CD4-positive, alpha-beta T cell treated with Interleukin-6 for 4 hours (primary cell): ENCODE data around the gene FUT2.
A peak's percentile ranks its signal among the peaks of the same experiment; 100 is the strongest.
"Not testable (repeated sequence)": the region's sequence is repeated elsewhere in the genome, so short reads cannot be mapped to it uniquely, and the experiment has no call there.

Experiments
- DNase-seq: peaks from one replicate; pipeline ENCODE4 v3.0.0-alpha.2; 2020; ENCODE audit warnings: mixed read lengths

FUT2 gene

DNA sequence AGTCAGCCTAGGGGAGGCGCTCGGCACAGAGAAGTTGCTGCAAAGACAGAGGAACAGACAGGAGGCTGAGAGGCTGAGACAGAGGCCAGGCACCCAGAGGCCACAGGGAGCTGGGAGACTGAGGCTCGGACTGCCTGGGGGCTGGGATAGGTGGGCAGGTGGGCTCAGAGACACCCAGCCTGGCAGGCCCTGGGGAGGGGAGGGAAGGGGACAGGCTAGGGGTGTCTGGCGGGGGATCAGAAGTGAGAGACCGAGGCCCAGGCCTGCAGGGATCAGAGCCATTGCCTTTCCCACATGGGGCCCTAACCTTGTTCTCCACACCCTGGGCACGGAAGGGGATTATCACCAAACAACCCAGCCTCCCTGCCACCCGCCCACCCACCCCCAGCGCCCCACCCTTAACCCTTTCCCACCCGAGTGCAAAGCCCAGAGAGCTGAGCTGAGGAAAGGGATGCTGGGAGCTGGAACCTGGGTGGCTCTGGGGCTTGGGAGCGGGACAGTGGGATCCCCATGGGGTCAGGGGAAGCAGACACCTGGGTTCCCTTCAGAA, 24.2 kb upstream of the FUT2 start:
- DNase-seq = no peak

DNA sequence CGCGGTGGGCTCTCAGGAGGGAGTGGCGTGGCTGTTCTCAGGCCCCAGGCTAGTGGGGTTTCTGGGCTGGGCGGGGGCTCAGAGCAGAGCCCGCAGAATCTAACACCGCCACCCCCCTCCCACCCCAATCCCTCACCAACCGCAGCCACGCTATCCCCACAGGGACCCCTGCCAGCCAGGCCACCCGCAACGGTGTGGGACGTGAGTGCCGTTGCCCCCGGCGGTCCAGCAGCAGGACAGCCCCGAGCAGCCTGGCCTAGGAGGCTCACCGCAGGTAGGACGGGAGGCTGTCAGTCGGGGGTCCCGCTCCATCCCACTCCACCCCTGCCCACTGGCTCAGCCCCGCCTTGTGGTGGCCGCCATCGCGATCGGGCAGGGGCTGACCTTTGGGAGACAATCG, 22.8 kb upstream of the FUT2 start, which contains the start of gene NTN5:
TSS of gene NTN5 (minus strand) at position 24 of the 400 bp plus-strand sequence. CDS start 2,031 bp downstream, outside the sequence.
- no peak for DNase-seq

DNA sequence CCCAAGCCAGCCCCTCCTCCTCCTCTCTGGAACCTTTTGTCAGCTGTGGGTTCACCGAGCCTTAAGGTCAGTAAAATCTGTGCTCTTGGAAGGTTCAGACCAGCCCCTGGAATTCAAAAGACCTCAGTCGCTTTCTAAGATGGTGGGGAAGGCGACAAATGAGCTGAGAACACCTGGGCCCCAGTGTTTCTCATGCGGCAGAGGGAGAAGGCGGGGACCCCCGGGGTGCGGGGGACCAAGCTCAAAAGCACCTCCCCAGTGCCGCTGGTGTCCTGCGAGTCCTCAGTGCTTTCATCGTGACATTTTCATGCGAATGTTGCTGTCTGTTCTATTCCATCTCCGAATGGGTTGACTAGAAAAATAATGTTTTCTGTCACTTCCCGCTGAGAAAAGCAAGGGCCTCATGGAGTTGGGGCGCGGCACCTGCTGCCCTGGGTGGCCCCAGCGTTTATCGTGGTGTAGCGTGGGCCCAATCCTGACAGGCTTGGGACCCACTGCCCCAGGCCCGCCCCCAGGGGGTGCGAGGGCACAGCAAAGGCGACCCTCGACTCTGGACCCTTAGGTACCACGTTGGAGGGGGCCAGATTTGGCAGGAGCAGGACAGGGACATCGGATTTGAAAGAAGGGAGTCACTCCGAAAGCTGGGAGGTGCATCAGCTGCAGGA, 22.2 kb upstream of the FUT2 start:
- no peak for DNase-seq

DNA sequence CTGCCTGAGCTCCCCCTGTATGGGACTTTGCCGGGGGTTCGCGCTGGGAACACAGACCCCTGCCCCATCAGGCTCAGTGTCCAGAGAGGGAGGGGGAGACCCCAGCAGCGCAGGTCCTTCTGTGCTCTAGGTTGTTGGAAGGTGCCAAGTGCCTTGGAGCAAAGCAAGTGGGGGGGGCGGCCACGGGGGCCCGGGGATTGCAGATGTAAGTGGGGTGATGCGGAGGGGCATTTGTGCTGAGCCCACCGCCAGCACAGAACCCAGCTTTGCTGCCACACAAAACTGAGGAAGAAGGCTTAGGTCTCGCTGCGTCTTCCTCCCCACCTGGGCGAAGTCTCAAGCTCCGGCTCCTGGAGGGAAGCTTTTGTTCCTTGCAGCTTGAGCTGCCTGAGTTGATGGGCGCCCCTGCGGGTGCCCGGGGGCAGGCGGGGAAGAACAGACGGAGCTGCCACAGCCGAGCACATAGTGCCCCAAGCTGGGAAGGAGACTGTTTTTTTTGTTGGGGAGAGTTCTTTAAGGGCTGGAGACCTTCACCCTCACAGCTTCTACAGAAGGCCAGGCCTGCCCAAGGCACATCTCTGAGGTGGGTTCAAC, 21.5 kb upstream of the FUT2 start:
- no peak for DNase-seq

DNA sequence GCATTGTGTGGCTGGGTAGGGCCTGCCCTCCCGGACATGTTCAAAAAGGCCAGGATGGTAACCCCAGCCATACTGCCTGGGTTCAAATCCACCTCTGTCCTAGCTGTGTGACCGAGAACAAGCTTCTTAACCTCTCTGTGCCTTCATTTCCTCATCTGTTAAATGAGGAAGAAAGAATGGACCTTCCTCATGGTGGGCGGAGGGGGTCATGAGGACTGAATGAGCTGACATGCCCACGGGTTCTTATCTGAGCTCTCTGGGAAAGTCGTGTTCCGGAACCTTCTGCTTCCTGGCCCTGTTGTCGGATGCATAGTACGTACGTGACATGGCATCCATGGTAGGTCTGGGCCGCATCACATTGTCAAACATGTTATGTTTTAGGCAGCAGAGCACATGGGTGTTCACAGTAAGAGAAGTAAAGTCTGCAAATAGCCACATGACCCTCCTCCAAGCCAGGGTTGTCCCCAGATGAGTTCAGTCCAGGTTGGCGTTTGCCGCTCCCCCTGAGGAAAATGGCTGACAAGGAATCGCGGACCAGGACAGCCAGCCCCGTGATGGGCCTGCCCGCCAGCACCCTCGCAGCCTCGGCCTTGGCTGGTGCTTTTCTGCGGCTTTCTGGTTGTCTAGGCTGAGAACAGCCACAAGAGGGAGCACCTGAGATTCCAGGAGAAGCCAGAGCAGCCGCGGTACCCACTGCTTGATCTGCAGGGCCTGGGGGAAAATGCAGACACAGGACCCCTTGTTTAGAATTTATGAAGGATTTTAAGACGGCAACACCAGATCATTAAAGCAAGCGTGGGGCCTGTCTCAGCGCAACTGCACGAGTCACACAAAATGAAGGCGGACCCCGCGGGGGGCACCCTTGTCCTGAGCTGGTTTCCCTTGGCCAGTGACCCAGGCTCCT, 20.6 kb upstream of the FUT2 start:
- DNase-seq = peak; percentile 82

DNA sequence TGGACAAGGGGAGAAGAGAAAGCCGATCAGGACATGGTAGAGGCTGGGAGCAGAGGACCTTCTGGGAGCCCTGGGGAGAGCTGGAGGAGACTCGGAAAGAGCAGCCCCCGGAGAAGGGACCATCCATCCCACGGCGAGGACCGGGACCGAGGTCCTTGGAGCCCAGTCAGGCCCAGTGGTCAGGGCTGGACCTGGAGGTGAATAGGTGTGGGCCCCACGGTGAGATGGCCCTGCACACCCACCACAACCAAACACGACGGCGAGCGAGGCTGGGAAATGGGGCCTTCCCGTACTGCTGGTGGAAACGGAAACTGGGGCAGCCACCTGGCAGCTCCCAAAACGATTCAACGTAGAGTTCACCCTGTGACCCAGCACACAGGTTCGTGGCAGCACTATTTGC, 19.3 kb upstream of the FUT2 start:
- DNase-seq = no peak

DNA sequence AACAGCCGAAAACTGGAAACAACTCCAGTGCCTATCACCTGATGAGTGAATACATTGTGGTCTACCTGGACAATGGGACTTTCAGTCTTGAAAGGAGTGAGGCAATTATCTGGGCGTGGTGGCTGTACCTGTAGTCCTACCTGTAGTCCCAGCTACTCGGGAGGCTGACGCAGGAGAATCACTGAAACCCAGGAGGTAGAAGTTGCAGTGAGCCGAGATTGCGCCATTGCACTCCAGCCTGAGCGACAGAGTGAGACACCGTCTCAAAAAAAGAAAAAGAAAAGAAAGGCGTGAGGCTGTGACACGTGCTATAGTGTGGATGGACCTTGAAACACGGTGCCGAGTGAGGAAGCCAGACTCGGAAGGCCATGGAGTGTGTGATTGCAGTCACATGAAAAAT, 18.9 kb upstream of the FUT2 start:
- DNase-seq = no peak

DNA sequence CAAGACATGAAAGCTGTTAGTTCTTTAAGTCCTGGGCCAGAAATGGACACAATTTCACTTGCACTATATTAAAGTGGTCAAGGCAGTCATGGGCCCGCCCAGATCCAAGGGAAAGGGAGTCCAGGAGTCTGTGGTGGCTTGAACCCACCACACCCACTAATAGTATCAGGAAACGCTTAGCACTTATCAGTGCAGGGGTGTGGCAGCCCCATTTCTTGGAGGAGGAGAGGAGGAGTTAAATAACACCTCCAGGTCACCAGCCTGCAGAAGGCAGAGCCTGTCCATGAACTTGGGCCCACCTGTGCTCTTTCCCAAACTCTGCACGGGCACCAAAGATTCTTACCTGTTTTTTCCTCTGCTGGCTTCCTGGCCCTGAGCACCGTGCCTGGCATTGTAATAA, 17.6 kb upstream of the FUT2 start:
- no peak for DNase-seq

DNA sequence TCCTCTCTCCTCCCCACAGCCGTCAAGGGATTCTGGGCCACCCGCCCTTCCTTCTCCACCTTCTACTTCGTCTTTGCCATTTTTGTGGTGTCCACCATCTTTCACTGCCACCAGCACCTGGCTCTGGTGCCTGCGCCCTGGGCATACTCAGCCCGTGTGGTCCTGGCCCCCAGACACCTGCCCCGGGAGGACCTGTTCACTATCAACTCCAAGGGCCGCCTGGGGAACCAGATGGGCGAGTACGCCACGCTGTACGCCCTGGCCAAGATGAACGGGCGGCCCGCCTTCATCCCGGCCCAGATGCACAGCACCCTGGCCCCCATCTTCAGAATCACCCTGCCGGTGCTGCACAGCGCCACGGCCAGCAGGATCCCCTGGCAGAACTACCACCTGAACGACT, 15.8 kb upstream of the FUT2 start:
- DNase-seq = not testable (repeated sequence)

DNA sequence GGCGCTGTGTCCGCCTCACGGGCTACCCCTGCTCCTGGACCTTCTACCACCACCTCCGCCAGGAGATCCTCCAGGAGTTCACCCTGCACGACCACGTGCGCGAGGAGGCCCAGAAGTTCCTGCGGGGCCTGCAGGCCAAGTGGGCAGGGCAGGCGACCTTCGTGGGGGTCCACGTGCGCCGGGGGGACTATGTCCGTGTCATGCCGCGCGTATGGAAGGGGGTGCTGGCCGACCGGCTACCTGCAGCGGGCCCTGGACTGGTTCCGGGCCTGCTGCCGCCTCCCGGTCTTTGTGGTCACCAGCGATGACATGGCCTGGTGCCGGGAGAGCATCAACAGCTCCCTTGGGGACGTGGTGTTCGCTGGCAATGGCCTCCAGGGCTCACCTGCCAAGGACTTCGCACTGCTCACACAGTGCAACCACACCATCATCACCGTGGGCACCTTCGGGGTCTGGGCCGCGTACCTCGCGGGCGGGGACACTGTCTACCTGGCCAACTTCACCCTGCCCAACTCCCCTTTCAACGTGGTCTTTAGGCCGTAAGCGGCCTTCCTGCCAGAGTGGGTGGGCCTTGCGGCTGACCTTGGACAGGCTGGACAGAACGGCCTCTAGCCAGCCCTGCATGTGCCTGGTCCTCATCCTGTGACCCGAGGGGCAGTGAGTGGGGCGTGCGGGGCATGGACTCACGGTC, 15.2 kb upstream of the FUT2 start:
- no peak for DNase-seq

DNA sequence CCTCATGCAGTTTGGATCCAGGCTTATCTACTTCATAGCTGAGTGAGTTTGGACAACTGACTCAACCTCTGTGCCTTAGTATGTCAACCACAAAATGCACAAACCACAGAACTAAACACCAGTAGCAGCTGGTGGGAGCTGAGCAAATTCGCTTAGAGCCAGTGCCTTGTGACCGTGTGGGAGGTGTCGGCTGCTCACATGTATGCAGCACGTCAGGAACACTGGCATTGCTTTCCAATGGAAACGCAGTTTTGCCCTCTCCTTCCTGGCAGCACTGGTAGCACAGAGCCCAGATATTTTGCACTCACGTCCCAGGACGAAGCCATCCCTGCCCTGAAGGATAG, 14.7 kb upstream of the FUT2 start:
- DNase-seq = no peak

DNA sequence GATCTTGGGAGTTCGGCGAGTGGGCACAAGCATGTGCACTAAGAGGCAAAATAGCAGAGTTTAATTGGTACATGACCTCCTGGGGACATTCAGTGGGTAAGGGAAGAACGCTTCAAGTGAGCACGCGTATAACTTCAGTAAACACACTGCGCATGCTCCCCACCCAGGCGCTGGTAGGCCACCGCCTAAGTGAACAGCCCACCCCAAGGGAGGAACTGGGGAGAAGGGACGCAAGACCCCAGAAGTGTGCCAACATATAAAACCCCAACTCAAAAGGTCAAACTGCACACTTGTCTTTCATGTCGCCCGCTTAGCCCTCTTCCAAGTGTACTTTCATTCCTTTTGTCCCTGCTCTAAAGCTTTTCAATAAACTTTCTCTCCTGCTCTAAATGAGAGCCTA, 12.4 kb upstream of the FUT2 start:
- DNase-seq = peak; percentile 54

DNA sequence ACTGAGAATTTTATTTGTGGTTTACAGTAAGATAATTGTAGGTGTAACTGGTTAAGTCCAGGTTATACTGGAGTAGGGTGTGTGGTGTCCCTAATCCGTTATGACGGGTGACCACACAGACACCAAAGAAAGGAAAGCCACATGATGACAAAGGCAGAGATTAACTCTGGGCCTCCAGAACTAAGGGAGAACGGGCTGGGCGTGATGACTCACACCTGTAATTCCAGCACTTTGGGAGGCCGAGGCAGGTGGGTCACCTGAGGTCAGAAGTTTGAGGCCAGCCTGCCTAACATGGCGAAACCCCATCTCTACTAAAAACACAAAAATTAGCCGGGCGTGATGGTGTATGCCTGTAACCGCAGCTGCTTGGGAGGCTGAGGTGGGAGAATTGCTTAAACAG, 10.2 kb upstream of the FUT2 start:
- no peak for DNase-seq

DNA sequence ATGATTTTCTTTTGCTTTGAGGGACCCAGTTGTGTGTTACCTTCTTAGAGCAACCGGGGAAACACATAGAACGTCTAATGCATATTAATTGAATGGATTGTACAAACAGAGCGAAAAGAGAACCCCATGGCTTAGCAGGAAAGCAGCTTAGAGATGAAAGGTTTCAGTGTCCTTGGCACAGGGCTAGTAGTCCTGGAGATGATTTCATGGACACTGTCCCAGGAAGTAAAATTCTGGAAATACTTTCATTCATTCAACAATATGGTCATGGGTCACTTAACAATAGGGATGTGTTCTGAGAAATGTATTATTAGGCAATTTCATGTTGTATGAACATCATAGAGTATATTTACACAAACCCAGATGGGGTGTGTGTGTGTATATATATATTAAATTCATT, 9.7 kb upstream of the FUT2 start:
- no peak for DNase-seq

DNA sequence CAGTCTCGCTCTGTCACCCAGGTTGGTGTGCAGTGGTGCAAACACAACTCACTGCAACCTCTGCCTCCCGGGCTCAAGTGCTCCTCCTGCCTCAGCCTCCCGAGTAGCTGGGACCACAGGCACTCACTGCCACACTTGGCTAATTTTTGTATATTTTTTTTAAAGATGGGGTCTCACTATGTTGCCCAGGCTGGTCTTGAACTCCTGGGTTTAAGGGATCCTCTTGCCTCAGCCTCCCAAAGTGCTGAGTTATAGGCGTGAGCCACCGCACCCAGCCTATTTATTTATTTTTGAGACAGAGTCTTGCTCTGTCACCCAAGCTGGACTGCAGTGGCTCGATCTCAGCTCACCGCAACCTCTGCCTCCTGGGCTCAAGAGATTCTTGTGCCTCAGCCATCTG, 9.1 kb upstream of the FUT2 start:
- DNase-seq = not testable (repeated sequence)

DNA sequence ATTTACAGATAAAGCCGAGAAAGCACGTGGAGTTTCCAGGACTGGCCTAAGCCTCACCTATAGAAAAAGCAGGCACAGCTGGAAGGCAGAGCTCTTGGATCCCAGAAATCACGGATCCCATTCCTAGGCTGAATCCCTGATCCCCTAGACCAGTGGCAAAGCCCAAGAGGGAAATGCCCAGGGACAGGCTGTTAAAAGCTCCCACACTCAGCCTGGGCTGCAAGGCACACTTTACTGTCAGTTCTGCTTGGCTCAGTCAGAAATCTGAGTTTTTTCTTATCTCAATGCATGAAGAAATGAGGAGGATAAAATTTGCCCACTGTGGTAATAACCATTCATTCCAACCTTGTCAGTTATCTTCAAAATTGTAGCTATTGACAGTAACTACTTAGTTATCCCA, 8.0 kb upstream of the FUT2 start:
- no peak for DNase-seq

DNA sequence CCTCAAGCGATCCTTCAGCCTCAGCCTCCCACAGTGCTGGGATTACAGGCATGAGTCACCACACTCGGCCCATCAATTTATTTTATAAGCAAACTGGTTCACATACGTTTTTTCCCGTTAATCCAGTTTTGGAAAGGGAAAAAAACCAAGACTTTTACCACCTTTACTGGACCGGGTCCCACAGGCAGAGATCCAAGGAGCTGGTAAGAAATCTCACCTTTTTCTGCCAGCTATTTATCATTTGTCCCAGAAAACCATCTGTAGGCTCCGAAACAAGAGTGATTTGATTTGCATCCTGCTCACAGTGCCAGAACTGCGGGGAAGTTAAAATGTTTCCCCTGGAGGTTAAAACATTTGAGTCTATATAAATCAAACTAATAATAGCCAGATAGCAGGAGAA, 6.3 kb upstream of the FUT2 start:
- no peak for DNase-seq

DNA sequence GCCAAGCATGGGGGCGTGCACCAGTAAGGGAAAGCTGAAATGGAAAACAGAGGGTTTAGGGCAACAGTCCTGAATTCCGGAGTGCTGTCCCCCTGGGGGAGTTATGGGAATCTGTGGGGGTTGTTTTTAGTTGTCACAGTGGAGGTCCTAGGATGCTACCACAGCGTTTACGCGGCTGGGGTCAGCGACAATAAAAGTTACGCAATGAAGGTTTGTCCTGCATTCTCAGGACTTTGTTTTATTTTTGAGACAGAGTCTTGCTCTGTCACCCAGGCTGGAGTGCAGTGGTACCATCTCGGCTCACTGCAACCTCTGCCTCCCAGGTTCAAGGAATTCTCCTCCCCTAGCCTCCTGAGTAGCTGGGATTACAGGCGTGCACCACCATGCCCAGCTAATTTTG, 2.1 kb upstream of the FUT2 start:
- DNase-seq = not testable (repeated sequence)

DNA sequence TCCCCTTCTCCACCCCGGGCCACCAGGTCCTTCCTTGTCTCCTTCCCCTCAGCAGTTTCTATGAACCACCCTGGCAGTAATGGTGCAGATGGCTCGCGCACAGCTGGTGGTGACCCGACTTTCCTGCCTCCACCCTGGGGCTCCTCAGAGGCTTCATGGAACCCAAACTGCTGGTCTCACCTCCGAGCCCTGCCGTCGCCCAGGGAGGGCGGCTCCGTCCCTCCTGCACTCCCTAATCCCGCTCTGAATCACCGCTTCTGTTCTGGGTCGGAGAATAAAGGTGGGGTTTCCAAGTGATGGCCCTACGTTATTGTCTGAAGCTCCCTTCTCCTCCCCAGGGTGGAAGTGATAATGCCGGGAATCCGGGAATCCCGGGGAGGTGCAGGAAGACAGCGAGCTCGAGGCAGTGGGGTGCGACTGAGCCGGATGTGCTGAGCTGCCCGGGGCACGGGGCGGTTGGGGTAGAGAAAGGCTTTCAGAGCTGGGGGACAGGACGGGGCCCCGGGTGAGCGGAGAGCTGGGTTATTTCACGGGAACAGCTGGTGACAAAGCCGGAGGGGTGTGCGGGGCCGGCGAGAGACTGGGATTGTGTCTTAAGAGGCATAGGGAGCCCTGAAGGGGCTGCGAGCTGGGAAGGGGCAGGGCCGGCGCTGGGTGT, 711 bp downstream of the FUT2 start:
- DNase-seq = peak; percentile 36

DNA sequence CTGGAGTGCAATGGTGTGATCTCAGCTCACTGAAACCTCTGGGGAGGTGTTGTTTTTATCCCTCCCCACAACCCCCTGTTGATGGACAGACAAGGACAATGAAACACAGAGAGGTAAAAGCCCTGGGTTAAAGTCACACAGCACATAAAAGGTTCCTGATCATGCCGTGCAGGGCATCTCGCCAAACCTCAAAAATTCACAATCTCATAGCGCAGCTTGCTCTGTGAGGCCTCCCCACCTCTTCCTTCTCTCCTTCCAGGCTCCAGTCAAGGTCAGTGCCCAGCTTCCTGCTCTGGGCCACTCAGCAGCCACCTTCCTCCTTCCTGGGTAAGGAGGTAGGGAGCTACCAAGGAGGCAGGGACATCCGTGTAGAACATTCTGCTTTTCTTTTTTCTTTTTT, 2.3 kb downstream of the FUT2 start:
- DNase-seq = no peak

DNA sequence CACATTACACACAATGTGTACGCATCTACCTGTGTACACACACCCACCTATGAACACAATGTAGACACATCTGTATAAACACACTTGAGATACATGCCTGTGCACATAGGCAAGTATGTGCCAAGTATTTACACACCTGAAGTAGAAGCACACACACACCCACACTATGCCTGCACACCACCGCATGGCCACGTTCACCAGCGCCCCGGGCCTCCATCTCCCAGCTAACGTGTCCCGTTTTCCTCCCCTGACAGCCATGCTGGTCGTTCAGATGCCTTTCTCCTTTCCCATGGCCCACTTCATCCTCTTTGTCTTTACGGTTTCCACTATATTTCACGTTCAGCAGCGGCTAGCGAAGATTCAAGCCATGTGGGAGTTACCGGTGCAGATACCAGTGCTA, 6.9 kb downstream of the FUT2 start:
- no peak for DNase-seq

DNA sequence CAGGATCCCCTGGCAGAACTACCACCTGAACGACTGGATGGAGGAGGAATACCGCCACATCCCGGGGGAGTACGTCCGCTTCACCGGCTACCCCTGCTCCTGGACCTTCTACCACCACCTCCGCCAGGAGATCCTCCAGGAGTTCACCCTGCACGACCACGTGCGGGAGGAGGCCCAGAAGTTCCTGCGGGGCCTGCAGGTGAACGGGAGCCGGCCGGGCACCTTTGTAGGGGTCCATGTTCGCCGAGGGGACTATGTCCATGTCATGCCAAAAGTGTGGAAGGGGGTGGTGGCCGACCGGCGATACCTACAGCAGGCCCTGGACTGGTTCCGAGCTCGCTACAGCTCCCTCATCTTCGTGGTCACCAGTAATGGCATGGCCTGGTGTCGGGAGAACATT, 7.5 kb downstream of the FUT2 start:
- DNase-seq = no peak

DNA sequence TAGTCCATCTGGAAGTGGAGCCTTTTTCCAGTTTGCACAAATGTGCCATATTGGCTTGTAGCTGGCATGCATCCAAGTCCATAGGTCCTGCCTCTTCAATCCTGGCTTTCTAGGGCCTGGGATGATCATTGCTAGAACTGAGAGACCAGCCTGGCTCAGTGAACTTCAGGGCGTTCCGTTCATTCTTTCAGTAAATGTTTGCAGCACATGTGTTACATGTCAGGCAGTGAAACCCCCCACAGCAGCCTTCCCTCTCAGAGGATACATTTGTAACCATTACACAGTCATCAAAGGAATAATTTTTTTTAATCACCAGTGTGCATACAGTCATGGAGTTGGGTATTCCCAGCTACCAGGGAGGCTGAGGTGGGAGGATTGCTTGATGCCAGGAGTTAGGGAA, 9.7 kb downstream of the FUT2 start:
- no peak for DNase-seq
